Non-pigmented ciliary epithelial cell (primary cell): Measurements from ENCODE around the gene PRXL2B.
"Not testable (repeated sequence)": the region's sequence is repeated elsewhere in the genome, so short reads cannot be mapped to it uniquely, and the experiment has no call there.

Source experiments
- DNase-seq: peaks from one replicate; pipeline ENCODE4 v3.0.0-alpha.2; 2010; ENCODE audit warnings: low read depth

Gene PRXL2B, protein sequence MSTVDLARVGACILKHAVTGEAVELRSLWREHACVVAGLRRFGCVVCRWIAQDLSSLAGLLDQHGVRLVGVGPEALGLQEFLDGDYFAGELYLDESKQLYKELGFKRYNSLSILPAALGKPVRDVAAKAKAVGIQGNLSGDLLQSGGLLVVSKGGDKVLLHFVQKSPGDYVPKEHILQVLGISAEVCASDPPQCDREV

DNA sequence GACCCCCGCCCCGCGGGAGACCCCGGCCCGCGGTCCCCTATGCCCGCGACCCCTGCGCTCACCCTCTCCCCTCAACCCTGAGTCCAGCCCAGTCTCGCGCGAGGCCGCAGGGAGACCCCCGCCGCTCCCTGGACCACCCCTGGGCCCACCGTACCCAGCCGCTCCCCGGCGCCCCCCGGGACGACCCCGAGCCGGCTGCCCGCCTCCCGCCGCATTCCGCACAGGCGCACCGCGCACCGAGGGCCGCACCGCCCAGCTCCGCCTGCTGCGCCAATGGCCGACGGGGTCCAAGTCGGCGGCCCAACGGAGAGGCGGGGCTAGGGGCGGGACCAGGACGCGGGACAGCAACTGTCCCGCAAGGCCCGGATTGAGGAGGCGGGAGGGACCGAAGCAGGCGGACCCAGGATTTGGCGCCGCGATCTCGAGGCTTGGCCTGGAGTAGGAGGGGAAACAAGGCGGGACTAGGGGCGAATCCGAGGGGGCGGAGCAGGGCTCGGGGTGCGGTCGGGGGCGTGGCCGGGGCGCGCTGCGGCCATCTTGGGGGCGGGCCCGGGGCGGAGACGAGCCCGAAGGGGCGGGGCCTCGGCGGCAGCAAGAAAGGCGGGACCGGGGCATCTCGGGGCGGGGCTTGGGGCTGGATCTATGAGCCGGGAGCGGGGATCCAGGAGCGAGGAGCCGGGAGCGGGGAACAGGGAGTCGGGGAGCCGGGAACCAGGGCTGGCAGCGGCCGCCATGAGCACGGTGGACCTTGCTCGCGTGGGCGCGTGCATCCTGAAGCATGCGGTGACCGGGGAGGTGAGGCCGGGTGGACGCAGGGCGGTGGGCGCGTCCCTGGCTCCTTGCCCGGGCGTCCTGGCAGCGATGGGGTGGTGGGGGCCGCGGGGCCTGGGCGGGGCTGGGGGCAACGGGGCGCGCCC is at the start of gene PRXL2B:
Gene PRXL2B, plus strand, starts transcription at position 624 of the 917 bp plus-strand sequence. Its CDS starts 109 bp downstream, at position 733.
- peak; percentile 93 for DNase-seq

DNA sequence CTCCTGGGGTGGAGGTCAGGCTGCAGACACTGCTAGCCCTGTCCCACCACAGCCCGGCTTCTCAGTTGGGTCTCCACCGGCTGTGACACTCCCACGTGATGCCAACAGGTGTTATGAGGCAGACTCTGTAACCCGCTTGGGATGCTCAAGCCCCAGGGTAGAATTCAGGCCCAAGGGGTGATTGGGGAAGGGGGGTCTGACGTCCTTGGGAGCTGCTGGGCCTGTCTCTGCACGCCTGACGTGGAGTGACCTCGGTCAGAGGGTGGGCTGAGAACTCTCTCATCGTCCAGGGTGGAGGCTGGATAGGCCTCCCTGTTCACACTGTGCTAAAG is 48.8 kb upstream of the PRXL2B start:
- DNase-seq = no peak

DNA sequence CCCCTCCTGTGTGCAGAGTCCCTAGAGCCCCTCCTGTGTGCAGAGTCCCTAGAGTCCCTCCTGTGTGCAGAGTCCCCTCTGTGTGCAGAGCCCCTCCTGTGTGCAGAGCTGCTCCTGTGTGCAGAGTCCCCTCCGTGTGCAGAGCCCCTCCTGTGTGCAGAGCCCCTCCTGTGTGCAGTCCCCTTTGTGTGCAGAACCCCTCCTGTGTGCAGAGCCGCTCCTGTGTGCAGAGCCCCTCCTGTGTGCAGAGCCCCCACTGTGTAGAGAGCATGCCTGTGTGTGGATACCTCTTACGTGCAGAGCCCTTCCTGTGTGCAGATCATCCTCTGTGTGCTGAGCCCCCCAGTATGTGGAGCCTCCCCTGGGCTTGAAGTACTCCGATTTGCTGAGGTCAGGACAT is 48.2 kb upstream of the PRXL2B start:
- DNase-seq = no peak

DNA sequence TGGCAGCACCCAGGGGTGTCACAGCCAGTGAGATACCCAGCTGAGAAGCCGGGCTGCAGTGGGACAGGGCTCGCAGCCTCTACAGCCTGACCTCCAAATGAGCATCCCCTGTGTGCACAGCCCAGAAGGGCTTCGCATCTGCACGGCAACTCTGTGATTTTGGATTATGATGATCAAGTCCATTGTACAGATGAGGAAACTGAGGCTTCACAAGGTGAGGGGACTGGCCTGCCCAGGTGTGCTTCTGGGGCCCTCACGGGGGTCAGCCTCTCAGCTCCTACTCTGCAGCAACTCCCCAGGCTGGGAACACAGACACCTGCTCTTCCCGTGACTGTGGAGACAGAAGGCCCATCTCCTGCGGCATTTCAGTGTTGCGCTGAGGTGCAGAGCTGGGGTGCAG is 47.7 kb upstream of the PRXL2B start:
- no peak for DNase-seq

DNA sequence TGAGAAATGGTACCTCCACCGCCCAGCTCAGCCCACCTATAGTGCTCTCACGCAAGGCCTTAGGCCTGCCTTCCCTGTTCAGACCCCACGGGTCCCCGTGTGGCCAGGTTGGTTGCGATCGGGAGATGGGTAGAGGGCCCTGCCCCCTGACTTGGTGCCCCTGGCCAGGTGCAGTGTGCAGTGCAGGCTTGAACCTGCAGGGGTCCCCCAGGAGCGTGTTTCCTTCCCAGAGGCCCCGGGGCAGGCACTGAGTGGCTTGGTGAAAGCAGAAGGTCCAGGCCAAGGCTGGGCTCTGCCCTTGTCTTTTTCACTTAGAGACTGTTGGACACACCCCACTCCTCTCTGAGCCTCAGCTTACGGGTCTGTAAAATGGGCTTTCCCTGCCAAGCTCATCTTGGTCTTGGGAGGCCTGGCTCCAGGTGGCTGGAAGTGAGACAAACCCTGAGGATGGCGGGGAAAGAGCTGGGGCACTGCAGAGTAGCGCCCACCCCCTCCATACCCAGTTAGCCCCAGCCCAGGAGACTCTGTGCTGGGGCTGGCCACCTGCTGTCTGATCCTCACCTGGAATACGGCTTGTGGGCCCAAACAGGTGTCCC is 47.2 kb upstream of the PRXL2B start:
- no peak for DNase-seq

DNA sequence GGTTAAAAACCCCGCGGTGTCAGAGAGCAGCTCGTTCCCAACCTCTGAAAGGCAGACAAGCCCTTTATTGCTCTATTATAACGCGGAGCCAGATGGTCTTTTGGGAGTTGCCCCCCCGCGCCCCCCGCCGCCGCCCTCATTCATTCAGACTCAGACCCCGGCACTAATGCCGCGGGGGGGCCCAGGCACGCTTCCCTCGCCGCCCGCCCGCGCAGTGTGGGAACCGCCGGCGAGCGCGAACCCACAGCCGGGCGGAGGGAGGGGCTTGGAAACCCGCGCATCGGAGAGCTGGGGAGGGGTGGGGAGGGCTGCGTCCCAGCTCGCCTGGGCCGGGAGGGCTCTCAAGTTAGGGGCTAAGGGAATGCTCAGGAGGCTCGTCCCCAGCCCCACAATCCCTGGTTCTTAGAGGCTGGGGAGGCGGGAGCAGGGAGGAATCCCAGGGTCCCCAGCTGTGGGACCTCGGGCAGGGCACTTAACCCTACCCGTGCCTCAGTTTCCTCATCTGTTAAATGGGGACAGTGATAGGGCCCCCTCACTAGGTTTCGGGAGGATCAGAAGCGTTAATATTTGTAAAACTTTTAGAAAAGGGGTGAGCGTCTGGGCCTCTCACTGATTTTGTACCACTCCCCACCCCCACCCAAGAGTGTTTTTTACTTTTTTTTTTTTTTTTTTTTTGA is 45.6 kb upstream of the PRXL2B start:
- no peak for DNase-seq

DNA sequence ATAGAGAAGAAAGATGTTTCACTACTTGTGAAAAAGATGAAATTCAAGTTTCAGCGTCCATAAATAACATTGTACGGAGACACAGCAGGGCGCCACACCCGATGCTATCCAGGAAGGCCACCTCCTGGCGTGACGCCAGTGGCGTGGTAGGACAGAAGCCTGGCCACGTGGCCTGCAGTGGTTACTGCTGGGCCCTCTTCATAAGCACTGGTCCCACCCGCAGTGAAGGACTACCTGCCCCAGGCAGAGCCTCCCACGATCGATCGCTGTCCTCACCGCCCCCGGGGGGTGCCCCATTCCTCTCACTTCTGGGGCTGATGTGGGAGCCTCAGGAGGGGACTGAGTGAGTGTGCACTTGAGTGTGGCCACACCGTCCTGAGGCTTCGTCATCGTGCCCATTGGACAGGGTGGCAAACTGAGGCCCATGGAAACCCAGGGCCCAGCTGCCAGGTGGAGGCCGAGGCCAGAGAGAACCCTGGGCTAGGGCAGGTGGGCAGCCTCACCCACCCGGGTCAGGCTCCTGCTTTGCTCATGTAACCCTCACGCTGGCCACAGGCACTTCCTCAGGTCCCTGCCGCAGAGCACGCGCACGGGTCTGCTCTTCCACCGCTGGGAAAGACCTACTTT is 44.8 kb upstream of the PRXL2B start:
- no peak for DNase-seq

DNA sequence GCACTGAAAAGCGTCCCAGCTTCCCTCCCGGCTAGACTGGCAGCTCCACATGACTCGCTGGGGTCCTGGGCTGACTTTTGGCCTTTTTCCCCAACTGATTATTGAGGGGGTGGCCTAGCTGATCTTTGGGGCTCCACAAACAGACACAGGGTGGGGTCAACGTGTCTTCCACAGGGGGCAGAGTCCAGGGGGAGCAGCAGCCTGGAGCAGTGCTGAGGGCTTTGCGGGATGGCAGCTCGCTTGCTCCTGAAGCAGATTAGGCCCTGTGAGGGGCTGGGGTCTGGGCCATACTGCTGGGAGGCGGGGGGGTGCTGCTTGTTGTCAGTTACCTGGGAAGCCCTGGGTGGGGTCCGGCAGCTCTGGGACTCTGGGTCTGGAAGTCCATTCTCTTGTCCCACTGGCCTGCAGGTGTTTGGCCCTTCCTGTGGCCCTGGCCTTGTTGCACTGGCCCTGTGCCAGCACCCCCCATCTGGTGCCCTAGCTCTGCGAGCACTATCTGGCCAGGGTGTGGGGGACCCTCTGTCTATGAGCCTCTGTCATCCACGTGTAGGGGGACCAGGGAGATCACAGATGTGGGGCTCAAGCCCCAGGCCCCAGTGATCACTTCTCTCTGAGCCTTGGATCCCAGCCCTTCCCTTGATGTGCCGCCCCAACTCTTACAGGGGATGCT is 44.2 kb upstream of the PRXL2B start:
- DNase-seq = no peak

DNA sequence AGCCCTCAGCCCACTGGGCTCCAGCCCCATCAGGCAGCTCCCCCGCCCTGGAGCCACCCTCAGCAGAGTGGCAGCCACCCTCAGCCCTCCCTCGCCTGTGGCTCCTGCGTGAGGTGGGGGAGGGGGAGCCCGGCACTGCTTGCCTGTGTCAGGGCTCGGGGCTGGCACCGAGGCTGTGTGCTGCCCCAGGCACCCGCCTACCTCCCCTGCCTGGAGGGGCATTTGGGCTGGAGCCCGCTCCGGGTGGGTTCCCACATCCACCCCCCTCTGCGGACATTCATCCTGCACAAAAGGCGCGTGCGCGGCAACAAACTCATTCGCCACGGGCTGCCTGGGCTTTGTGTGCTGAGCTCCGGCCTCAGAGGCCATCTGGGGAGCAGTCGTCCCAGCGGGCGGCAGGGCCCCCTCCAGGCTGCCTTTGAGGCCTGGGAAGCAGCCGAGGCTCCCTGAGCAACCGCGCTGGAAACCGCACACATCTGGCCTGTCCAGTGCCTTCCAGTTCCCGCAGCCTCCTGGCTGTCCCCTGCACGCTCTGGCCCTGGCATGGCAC is 43.0 kb upstream of the PRXL2B start:
- no peak for DNase-seq

DNA sequence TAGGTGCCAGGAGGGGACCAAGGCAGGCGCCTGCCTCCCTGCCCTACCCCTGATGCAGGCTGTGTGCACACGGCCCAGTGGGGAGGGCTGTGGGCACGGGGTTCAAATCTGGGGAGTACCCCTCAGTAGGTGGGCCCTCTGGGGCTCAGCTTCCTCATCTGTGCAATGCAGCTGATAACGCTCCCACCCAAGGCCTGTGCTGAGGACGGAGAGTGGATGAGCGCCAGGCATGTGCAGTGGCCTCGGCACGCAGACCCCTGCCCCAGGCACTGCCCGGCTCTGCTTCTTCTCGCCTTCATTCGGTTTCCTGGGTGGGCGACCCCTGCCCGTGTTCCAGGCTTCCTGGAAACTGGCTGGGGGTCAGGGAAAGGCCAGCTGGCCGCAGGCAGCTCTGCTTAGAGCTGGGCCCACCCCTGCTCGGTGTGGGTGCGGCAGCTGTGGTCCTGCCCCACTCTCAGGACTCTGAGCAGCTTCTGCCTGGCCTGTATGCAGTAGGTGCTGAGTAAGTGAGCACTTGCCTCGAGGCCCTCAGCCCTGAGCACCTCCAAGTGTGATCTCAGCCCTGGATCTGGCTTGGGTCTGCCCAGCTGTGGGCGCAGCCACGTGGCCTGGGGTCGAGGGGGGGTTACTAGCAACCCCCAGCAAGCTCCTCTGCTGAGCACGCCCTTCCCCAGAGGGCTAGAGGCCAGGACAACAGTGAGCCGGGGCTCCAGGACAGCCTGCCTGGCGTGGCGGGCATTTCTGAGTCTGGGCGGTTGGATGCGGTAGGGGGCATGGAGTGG is 42.3 kb upstream of the PRXL2B start:
- no peak for DNase-seq

DNA sequence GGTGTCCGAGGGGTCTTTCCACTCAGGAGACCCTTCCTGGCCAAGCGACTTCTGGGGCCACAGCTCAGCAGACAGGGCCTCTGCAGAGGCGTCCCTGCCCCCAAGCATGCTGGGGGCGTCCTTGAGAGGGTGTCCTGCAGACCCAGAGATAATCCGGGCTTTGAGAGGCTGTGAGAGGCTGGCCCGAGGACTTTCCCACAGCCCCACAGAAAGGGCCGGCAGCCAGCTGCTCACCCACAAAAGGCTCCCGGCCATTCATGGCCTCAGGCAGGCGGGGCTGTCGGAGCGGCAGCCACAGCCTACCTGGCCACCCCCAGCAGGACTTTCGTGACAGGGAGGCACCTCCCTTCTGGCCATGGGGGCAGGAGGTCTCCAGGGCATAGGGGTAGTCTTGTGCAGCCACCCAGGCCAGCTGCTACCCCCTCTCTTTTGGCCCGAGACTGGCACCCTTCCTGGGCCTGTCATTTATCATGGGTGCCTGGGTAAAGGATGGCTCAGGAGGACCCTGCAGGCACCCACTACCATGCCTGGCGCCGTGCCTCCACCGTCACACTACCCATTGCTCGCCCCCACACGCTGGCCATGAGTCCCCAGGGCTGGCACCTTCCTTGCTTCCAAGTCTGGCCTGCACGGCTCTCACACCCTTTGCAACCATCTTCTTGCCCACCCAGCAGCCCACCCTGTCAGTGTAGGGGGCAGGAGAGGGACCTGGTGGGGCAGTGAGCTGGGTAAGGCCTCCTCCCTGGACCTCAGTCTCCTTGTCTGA is 41.5 kb upstream of the PRXL2B start:
- DNase-seq = no peak

DNA sequence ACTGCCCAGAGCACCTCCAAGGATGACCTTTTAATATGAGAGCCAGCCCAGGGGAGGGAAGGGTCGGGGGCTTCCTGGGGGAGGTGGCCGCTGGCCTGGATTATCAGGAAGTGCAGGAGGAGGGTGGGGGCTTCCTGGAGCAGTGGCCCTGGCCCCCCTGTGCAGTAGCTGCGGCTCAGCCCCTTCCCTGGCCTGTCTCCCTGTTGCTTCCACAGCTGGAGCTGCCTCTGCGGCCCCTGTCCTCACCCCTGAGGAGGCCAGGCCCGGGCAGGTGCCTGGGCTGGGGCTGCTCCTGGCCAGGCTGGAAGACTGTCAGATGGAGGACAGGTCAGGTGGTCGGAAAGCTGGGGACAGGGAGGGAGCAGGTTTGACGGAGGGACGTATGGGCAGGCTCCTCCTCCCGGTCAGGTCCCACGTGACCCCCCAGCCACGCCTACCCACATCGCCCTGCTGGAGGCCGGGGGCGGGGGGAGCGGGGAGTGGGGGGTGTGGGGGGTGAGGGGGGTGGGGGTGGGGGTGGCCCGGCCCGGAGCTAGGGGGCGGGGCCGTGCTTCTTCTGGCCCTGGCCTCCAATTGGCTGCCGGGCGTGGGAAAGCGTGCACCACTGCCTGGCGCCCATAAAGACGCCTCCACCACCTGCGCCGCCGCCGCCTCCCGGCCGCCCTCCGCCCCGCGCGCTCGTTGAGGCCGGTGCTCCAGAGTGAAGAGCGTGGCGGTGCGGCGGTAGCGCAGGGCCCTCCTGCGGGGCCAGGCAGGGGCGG is 40.6 kb upstream of the PRXL2B start:
- no peak for DNase-seq

DNA sequence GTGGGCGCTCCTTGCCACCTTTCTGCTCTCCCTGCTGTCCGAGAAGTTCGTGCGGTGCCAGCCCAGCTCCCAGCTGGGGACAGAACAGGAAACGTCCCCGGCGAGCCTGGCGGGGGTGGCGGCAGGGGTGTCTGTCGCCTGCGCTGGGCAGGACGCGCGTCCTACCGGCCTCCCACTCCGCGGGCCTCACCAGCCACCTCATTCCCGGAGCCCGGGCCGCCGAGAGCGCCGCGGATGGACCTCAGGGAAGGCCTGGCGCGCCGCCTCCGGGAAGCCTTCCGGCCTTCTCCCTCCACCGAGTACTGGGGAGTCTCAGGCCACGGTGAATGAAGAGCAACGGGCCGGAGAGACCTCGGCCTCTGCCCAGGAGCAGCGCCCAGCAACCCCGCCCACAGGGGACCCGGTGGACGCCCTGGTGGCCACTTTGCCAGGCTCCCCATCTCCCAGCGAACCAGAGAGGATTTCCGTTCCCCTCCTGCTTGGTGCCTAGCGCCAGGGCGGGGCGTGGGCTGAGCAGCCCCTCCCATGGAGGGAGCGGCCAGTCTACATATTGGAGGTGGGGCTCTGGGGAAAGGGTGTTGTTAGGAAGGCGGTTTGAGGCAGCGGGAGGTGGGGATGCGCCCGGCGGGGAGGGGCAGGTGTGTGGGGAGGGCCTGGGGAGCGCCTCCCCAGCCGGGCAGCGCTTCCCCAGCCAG is 39.9 kb upstream of the PRXL2B start:
- DNase-seq = no peak

DNA sequence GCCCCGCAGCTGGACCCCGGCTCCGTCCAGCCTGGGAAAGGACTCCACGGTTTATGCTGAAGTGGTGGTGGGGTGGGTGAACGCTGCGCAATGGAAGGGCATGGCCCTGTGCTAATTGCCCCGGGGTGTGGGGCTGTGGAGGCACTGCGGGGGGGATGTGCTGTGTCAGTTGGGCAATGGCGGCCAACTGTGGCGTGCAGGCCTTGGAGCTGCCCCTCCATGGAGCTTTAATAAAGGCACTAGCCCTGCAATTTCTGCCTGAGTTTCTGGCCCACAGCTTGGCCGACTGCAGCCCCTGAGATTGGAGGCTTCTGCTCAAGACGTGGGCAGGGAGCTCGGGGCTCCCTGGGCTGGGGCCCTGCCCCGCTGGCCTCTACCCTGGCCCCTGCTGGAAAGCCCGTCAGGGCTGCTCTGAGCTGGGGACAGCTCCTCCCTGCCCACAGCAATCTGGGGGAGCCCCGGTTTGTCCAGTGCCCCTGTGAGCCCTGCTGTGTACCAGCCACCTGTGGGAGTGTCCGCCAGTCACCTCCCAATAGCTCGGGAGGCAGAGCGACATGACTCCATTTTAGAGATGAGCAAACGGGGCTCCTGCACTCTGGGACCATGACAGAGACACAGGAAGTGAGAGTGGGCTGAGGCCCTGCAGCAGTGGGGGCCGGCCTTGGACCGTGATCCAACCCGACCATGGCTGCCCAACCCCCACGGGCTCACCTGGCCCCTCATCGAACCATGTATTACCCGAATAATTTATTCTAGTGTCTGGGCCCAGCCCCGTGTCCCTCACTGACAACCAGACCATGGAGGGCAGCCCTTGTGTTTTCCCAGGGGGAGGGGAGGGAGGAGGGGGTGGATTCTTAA is 39.1 kb upstream of the PRXL2B start:
- DNase-seq = no peak

DNA sequence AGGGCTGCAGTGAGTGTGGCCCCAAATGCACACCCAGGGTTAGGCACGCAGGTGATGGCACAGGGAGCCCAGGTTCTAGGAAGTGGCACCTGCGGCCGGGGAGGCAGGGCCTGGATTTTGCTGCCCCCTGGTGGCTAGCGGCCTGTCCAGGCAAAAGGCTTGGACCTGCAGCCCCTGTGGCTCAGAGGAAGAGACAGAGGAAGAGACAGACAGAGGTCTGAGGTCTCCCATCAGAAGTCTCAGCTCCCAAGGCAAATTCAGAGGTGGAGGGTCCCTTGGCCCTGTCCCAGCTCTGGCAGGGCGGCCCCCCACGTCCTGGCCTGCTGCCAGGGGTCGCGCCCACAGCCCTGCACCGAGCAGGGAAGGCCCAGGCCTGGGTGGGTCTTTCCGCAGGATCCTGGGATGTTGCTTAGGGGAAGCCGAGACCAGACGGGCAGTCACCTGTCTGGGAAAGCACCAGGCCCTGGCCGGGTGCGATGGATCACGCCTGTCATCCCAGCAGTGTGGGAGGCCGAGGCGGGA is 38.4 kb upstream of the PRXL2B start:
- DNase-seq = no peak

DNA sequence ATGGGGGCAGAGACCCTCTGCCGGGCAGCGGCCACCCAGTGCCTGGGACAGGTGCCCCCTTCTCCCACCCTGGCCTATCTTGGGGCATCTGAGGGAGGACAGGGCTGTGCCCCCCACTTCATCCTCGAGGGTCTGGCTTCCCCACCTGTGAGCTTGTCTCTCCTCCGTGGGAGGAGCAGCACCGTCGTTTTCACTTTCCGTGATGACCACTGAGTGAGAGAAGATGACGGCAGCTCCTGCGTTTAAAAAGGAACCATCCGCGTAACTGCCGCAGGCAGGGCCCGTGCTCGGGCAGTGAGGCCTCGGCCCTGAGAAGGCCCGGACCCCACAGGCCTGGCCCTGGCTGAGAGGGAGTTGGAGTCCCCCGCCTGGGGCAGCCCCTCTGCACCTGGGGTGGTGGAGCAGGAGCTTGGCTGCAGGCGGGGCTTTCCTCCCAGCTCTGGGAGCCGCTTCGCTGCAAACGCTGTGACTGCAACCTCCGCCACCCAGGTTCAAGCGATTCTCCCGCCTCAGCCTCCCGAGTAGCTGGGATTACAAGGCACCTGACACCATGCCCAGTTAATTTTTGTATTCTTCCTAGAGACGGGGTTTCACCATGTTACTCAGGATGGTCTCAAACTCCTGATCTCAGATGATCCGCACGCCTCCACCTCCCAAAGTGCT is 37.1 kb upstream of the PRXL2B start:
- not testable (repeated sequence) for DNase-seq
